Mesenchymal stem cell (in vitro differentiated cells and primary cell): ENCODE data around the gene SLC16A10.

Experiments used
- DNase-seq: peaks from one replicate; pipeline ENCODE4 v3.0.0-alpha.2; 2013
- H2AFZ ChIP-seq: one replicate; pipeline ENCODE4 v1.6.1; 2013; ENCODE audit warnings: low read depth, mild to moderate bottlenecking, control low read depth, inconsistent platforms, low read length, moderate library complexity
- H2AK5ac ChIP-seq: 2 replicates; pipeline ENCODE4 v1.6.1; 2013; ENCODE audit warnings: low read length, moderate library complexity, mild to moderate bottlenecking, inconsistent platforms; ENCODE audit not compliant: severe bottlenecking
- H2BK120ac ChIP-seq: one replicate; pipeline ENCODE4 v1.6.1; 2013; ENCODE audit warnings: low read depth, mild to moderate bottlenecking, inconsistent platforms, low read length, moderate library complexity
- H2BK12ac ChIP-seq, 2 experiments: one replicate each; pipeline ENCODE4 v1.6.1; 2013; ENCODE audit warnings: inconsistent platforms in 2 of 2, low read length in 2 of 2, mild to moderate bottlenecking in 2 of 2, moderate library complexity in 2 of 2, control low read depth in 1 of 2
- H2BK15ac ChIP-seq: one replicate; pipeline ENCODE4 v1.6.1; 2013; ENCODE audit warnings: mild to moderate bottlenecking, low read depth, inconsistent platforms; ENCODE audit not compliant: poor library complexity, severe bottlenecking
- H2BK5ac ChIP-seq: 2 replicates; pipeline ENCODE4 v1.6.1; 2013; ENCODE audit warnings: low read depth, mild to moderate bottlenecking, low read length, control low read depth, inconsistent platforms; ENCODE audit not compliant: poor library complexity, severe bottlenecking
- H3K14ac ChIP-seq, 2 experiments: one replicate each; pipeline ENCODE4 v1.6.1; 2013; ENCODE audit warnings: inconsistent platforms in 2 of 2, low read length in 2 of 2, control low read depth in 1 of 2, mild to moderate bottlenecking in 1 of 2, moderate library complexity in 1 of 2
- H3K18ac ChIP-seq, 2 experiments: one replicate each; pipeline ENCODE4 v1.6.1; 2013; ENCODE audit warnings: inconsistent platforms in 2 of 2, low read length in 2 of 2, control low read depth in 1 of 2, low read depth in 1 of 2, mild to moderate bottlenecking in 1 of 2
- H3K23ac ChIP-seq, 2 experiments: one replicate each; pipeline ENCODE4 v1.6.1; 2013; ENCODE audit warnings: inconsistent platforms in 2 of 2, low read length in 2 of 2, mild to moderate bottlenecking in 2 of 2, moderate library complexity in 2 of 2, control low read depth in 1 of 2
- H3K27ac ChIP-seq: 2 replicates; pipeline ENCODE4 v1.5.1; 2013; ENCODE audit warnings: mild to moderate bottlenecking, moderate library complexity, low read length, control low read depth, inconsistent platforms; ENCODE audit not compliant: poor library complexity, severe bottlenecking
- H3K27me3 ChIP-seq, 2 experiments: 2 replicates each; pipeline versions ENCODE4 v1.6.1 to v1.7.0; 2013; ENCODE audit warnings: low read length in 2 of 2, mild to moderate bottlenecking in 2 of 2, moderate library complexity in 2 of 2, control low read depth in 1 of 2, inconsistent platforms in 1 of 2; ENCODE audit not compliant: control insufficient read depth in 1 of 2, insufficient read depth in 1 of 2
- H3K36me3 ChIP-seq, 2 experiments: 2 replicates each; pipeline versions ENCODE4 v1.6.1 to v1.7.0; 2013; ENCODE audit warnings: low read length in 2 of 2, control low read depth in 1 of 2, inconsistent platforms in 1 of 2, low read depth in 1 of 2, mild to moderate bottlenecking in 1 of 2; ENCODE audit not compliant: insufficient read depth in 2 of 2, control insufficient read depth in 1 of 2
- H3K4ac ChIP-seq, 2 experiments: one replicate each; pipeline ENCODE4 v1.6.1; 2013; ENCODE audit warnings: inconsistent platforms in 2 of 2, low read length in 2 of 2, mild to moderate bottlenecking in 2 of 2, moderate library complexity in 2 of 2, control low read depth in 1 of 2, low read depth in 1 of 2
- H3K4me1 ChIP-seq: 2 replicates; pipeline ENCODE4 v1.6.1; 2013; ENCODE audit warnings: low read depth, low read length, control low read depth; ENCODE audit not compliant: control insufficient read depth, insufficient read depth
- H3K4me2 ChIP-seq: 2 replicates; pipeline ENCODE4 v1.6.1; 2013; ENCODE audit warnings: low read length, mild to moderate bottlenecking, inconsistent platforms; ENCODE audit not compliant: poor library complexity, severe bottlenecking
- H3K4me3 ChIP-seq, 2 experiments: 2 replicates each; pipeline versions ENCODE4 v1.5.1 to v1.7.0; 2013; ENCODE audit warnings: low read length in 2 of 2, mild to moderate bottlenecking in 2 of 2, control low read depth in 1 of 2, low read depth in 1 of 2; ENCODE audit not compliant: insufficient read depth in 1 of 2
- H3K79me1 ChIP-seq: replicated peaks from 2 replicates; pipeline ENCODE4 v1.6.1; 2013; ENCODE audit warnings: mild to moderate bottlenecking, control low read depth, low read length, inconsistent platforms; ENCODE audit not compliant: poor library complexity, severe bottlenecking
- H3K9ac ChIP-seq: 2 replicates; pipeline ENCODE4 v1.7.0; 2013; ENCODE audit warnings: mild to moderate bottlenecking, low read length, moderate library complexity
- H3K9me3 ChIP-seq: 2 replicates; pipeline ENCODE4 v1.7.0; 2013; ENCODE audit warnings: mild to moderate bottlenecking, low read length; ENCODE audit not compliant: control insufficient read depth
- H4K8ac ChIP-seq: one replicate; pipeline ENCODE4 v1.6.1; 2013; ENCODE audit warnings: inconsistent platforms, mild to moderate bottlenecking, low read length, moderate library complexity
- H4K91ac ChIP-seq: one replicate; pipeline ENCODE4 v1.6.1; 2013; ENCODE audit warnings: mild to moderate bottlenecking, low read length, inconsistent platforms
- WGBS: methylation state at CpG from one replicate; pipeline ENCODE4 v1.1.7; 2013; ENCODE audit warnings: mixed read lengths; 5-methylcytosine and 5-hydroxymethylcytosine counted together

Gene SLC16A10

GRCh38 chr6:111105578-111105977, 18.3 kb downstream of the SLC16A10 start:
- no peaks in the 10 kb centered on the region for H3K79me1 ChIP-seq
- 78% methylated on average over 4 of the region's 5 CpGs for WGBS

DNA sequence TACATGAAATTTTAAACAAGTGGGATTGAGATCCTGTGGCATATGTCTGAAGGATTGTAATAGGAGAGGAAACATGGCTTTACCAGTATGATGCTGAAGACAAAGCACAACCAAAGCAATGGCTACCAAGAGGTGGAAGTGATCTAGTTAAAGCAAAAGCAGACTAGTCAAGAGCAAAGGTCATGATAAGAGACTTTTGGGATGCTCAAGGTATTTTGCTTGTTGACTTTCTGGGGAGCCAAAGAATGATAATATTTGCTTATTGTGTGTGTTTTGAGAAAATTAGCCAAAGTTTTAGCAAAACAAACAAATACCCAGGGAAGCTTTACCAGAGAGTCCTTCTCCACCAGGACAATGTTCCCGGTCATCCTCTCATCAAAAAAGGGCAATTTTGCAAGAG, 20.3 kb downstream of the SLC16A10 start:
- H4K91ac ChIP-seq, result no peak overlapping the region
- no peak overlapping the region for H4K8ac ChIP-seq
- H2BK15ac ChIP-seq, result no peak overlapping the region
- H3K4me3 ChIP-seq, result no peak overlapping the region
- H3K79me1 ChIP-seq, result no peaks in the 10 kb centered on the region
- no peak overlapping the region for H2AFZ ChIP-seq
- no peak overlapping the region for H2BK120ac ChIP-seq
- no peak overlapping the region for H3K14ac ChIP-seq
- H2AK5ac ChIP-seq, result no peak overlapping the region
- H3K23ac ChIP-seq, result no peak overlapping the region
- H3K18ac ChIP-seq, result no peak overlapping the region
- no peak overlapping the region for H3K27ac ChIP-seq
- no peak overlapping the region for H3K9ac ChIP-seq
- no peak overlapping the region for H3K4ac ChIP-seq
- DNase-seq, result no peak
- no peak overlapping the region for H2BK12ac ChIP-seq
- peaks cover 2% of the 10 kb centered on the region for H3K4me1 ChIP-seq
- WGBS, result no CpG with 5 or more reads among the region's 1 CpG
- no peaks in the 10 kb centered on the region for H3K36me3 ChIP-seq
- H3K4me2 ChIP-seq, result no peak overlapping the region
- peaks cover 13% of the 10 kb centered on the region for H3K9me3 ChIP-seq
- no peak overlapping the region for H2BK5ac ChIP-seq
- H3K27me3 ChIP-seq, result peaks cover 0 to 9% of the 10 kb centered on the region in 2 experiments

More at GRCh38 chr6:111105578-111105977, 18.3 kb downstream of the SLC16A10 start:
- no peak overlapping the region for H3K27ac ChIP-seq
- no peak overlapping the region for H3K9ac ChIP-seq
- H3K4me2 ChIP-seq, result no peak overlapping the region
- peaks cover 13% of the 10 kb centered on the region for H3K9me3 ChIP-seq
- no peak overlapping the region for H3K14ac ChIP-seq
- H2BK5ac ChIP-seq, result no peak overlapping the region
- no peak overlapping the region for H2BK12ac ChIP-seq
- no peak overlapping the region for H2BK15ac ChIP-seq
- H3K36me3 ChIP-seq, result no peaks in the 10 kb centered on the region
- H3K18ac ChIP-seq, result no peak overlapping the region
- no peak overlapping the region for H2BK120ac ChIP-seq
- peaks cover 2% of the 10 kb centered on the region for H3K4me1 ChIP-seq
- no peak overlapping the region for H3K23ac ChIP-seq
- H2AFZ ChIP-seq, result no peak overlapping the region
- no peak overlapping the region for H2AK5ac ChIP-seq
- peaks cover 0 to 9% of the 10 kb centered on the region in 2 experiments for H3K27me3 ChIP-seq
- H3K4ac ChIP-seq, result no peak overlapping the region
- DNase-seq, result no peak
- no peak overlapping the region for H4K91ac ChIP-seq
- no peak overlapping the region for H3K4me3 ChIP-seq
- H4K8ac ChIP-seq, result no peak overlapping the region

- no peak overlapping the region for H2BK120ac ChIP-seq
- H4K91ac ChIP-seq, result no peak overlapping the region
- no peak overlapping the region for H3K27ac ChIP-seq
- H3K36me3 ChIP-seq, result no peaks in the 10 kb centered on the region
- no peak overlapping the region for H2BK15ac ChIP-seq
- H4K8ac ChIP-seq, result no peak overlapping the region
- H3K4me1 ChIP-seq, result peaks cover 2% of the 10 kb centered on the region
- no peak for DNase-seq
- H3K18ac ChIP-seq, result no peak overlapping the region
- H3K4me2 ChIP-seq, result no peak overlapping the region
- H3K27me3 ChIP-seq, result no peaks in the 10 kb centered on the region
- no peak overlapping the region for H2BK12ac ChIP-seq
- no peak overlapping the region for H3K4ac ChIP-seq
- H3K14ac ChIP-seq, result no peak overlapping the region
- no peak overlapping the region for H2BK5ac ChIP-seq
- H3K9ac ChIP-seq, result no peak overlapping the region
- 94% methylated on average over 3 of the region's 3 CpGs for WGBS
- no peak overlapping the region for H3K23ac ChIP-seq
- no peak overlapping the region for H2AFZ ChIP-seq
- no peak overlapping the region for H3K4me3 ChIP-seq
- peaks cover 13% of the 10 kb centered on the region for H3K9me3 ChIP-seq
- no peak overlapping the region for H2AK5ac ChIP-seq
- H3K79me1 ChIP-seq, result no peaks in the 10 kb centered on the region
These were observed 22.7 kb downstream of the SLC16A10 start for GRCh38 chr6:111110036-111110435.

DNA sequence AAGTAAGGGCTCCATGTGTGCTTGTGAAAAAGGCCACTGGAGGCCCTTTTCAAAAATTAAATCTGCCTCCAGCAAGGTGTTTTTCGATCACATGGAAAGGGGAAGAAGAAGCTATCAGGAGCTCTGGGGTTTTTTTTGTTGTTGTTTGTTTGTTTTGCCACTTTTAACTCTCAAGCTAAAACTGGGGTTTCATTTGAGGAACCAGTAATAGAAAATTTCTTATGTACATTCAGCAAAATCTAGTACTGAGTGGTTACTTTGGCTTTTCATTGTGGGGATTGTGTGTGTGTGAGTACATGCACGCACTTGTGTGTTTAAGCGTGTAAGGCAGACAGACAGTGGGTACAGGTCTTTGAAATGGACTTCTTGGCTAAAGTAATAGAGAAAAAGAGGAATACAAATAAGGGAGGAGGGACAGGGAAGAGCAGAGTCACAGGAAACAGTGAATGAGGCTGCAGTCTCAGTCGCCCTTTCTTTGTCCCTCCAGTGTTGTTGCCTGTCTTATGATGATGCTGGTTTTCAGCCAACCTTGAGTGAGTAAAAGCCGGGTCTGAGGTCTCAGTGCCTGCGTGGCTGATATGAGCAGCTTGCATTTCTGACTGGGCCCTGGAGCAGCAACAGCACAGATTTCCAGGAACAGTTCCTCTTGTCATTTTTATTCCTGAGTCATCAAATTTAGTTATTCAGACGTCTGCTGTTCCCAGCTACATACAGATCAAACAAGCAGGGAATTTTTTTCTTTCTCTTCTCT, 26.2 kb downstream of the SLC16A10 start:
- no peaks in the 10 kb centered on the region for H3K27me3 ChIP-seq
- H3K4me3 ChIP-seq, result no peak overlapping the region
- H3K4ac ChIP-seq, result no peak overlapping the region
- peak overlapping the region; percentile 43 for H2AFZ ChIP-seq
- H4K91ac ChIP-seq, result no peak overlapping the region
- H2BK12ac ChIP-seq, result no peak overlapping the region
- no peak overlapping the region for H3K14ac ChIP-seq
- no peak overlapping the region for H2BK15ac ChIP-seq
- H3K4me1 ChIP-seq, result no peaks in the 10 kb centered on the region
- H4K8ac ChIP-seq, result no peak overlapping the region
- 68% methylated on average over 7 of the region's 7 CpGs for WGBS
- no peak overlapping the region for H3K27ac ChIP-seq
- no peak overlapping the region for H3K18ac ChIP-seq
- H3K4me2 ChIP-seq, result no peak overlapping the region
- H3K9ac ChIP-seq, result peak overlapping the region; percentile 71
- peak; percentile 26 for DNase-seq
- H2BK120ac ChIP-seq, result no peak overlapping the region
- no peaks in the 10 kb centered on the region for H3K9me3 ChIP-seq
- no peak overlapping the region for H3K23ac ChIP-seq
- H3K36me3 ChIP-seq, result no peaks in the 10 kb centered on the region
- H2AK5ac ChIP-seq, result no peak overlapping the region
- no peak overlapping the region for H2BK5ac ChIP-seq
- H3K79me1 ChIP-seq, result no peaks in the 10 kb centered on the region
